K562 (cell line): ENCODE measurements around the gene SCN5A. TPM values are rescaled to one million over a fixed set of nuclear protein-coding genes. Genes with fewer than 3 reads are reported as not detected.

Source experiments
- ATAC-seq: fragments of 200-7000 bp; cut with Tn5 transposase; 3 replicates; pipeline ENCODE4 v1.9.1; 2020; ENCODE audit warnings: moderate library complexity
- BruUV-seq: library from RNA; stranded (reverse); fragments of 400-500 nt; replicated peaks from 2 replicates; lab custom pipeline; 2021; lab: Mats Ljungman, UMichigan
- CTCF ChIA-PET: fragments of 300-600 bp; formaldehyde crosslinking; extraction: SDS; loops from one replicate; lab custom pipeline; 2021; ENCODE audit warnings: low intra/inter-chr PET ratio; lab: Yijun Ruan, JAX
- POLR2A ChIA-PET: fragments of 300-600, 350-650 bp; sonication (Branson Sonifier 250); formaldehyde crosslinking; extraction: SDS; loops from one replicate; lab custom pipeline; 2021; ENCODE audit warnings: antibody characterized with exemption, inconsistent platforms; lab: Yijun Ruan, JAX
- DNase-seq, 4 experiments: peaks; one replicate each; pipeline versions ENCODE4 v3.0.0 to v3.0.0-alpha.2; 2011 to 2018; ENCODE audit warnings: low spot score in 3 of 4, mixed read lengths in 3 of 4; ENCODE audit errors: extremely low read depth in 1 of 4
- FAIRE-seq: peaks from 2 replicates; lab custom pipeline; 2011; peaks lifted over from hg19 to GRCh38; lab: Jason Lieb, UNC
- H2AFZ ChIP-seq: 2 replicates; pipeline ENCODE4 v1.6.0; 2011; ENCODE audit warnings: low read depth, low read length, control low read depth, inconsistent platforms
- H3K27ac ChIP-seq: fragments of 200-600 bp; 3 replicates; pipeline ENCODE4 v1.8.0; 2011; ENCODE audit warnings: low read depth, mild to moderate bottlenecking, control low read depth, inconsistent platforms, low read length, moderate library complexity, mixed read lengths; ENCODE audit errors: extremely low read depth
- H3K27me3 ChIP-seq, 2 experiments: fragments of 300-600 bp in 1 of 2; 2 replicates in 1 of 2; 3 replicates in 1 of 2; pipeline versions ENCODE4 v1.6.0 to v1.8.0; 2011; ENCODE audit warnings: inconsistent platforms in 2 of 2, low read length in 2 of 2, mild to moderate bottlenecking in 1 of 2, mixed read lengths in 1 of 2, moderate library complexity in 1 of 2; ENCODE audit not compliant: control insufficient read depth in 2 of 2, insufficient read depth in 2 of 2
- H3K36me3 ChIP-seq: fragments of 300-600 bp; 3 replicates; pipeline ENCODE4 v1.8.0; 2011; ENCODE audit warnings: mild to moderate bottlenecking, low read length, inconsistent platforms; ENCODE audit not compliant: control insufficient read depth, insufficient read depth
- H3K4me1 ChIP-seq, 2 experiments: fragments of 200-600 bp in 1 of 2; replicated peaks in 1 of 2; 2 replicates in 1 of 2; 3 replicates in 1 of 2; pipeline versions ENCODE4 v1.5.1 to v1.8.0; 2011; ENCODE audit warnings: inconsistent platforms in 2 of 2, low read length in 2 of 2, mild to moderate bottlenecking in 1 of 2, mixed read lengths in 1 of 2, moderate library complexity in 1 of 2; ENCODE audit not compliant: control insufficient read depth in 2 of 2, insufficient read depth in 2 of 2
- H3K4me2 ChIP-seq: 2 replicates; pipeline ENCODE4 v1.6.1; 2011; ENCODE audit warnings: low read length, control low read depth, inconsistent platforms, mixed read lengths; ENCODE audit not compliant: insufficient read depth
- H3K4me3 ChIP-seq: fragments of 200-600 bp; sonication (generic), shearing (Covaris generic); 2 replicates; pipeline ENCODE4 v1.5.1; 2016; ENCODE audit warnings: control low read depth, inconsistent platforms
- H3K79me2 ChIP-seq: fragments of 200-600 bp; 3 replicates; pipeline ENCODE4 v1.8.0; 2011; ENCODE audit warnings: low read length, inconsistent platforms; ENCODE audit not compliant: control insufficient read depth, insufficient read depth
- H3K9ac ChIP-seq, 2 experiments: 2 replicates each; pipeline versions ENCODE4 v1.6.0 to v1.6.1; 2011; ENCODE audit warnings: low read depth in 2 of 2, low read length in 2 of 2, control low read depth in 1 of 2, inconsistent platforms in 1 of 2, mild to moderate bottlenecking in 1 of 2, mixed read lengths in 1 of 2; ENCODE audit not compliant: insufficient read depth in 1 of 2
- H3K9me1 ChIP-seq: one replicate; pipeline ENCODE4 v1.6.0; 2011; ENCODE audit warnings: inconsistent platforms, mild to moderate bottlenecking, low read length, moderate library complexity; ENCODE audit not compliant: control insufficient read depth, insufficient read depth
- H3K9me3 ChIP-seq: replicated peaks from 2 replicates; pipeline ENCODE4 v1.5.1; 2011; ENCODE audit warnings: low read depth, low read length, inconsistent platforms; ENCODE audit not compliant: control insufficient read depth, insufficient read depth
- H4K20me1 ChIP-seq: replicated peaks from 2 replicates; pipeline ENCODE4 v1.6.1; 2011; ENCODE audit warnings: low read length, inconsistent platforms, mixed read lengths; ENCODE audit not compliant: control insufficient read depth, insufficient read depth
- BRCA1 ChIP-seq, 2 experiments: fragments of 450-650 bp in 1 of 2; sonication (generic) in 1 of 2; formaldehyde crosslinking in 1 of 2; IDR thresholded peaks; 2 replicates each; pipeline versions ENCODE4 v1.5.0 to v1.6.1; 2017 to 2020; ENCODE audit warnings: mild to moderate bottlenecking in 1 of 2, missing genetic modification reagents in 1 of 2
- CSDE1 ChIP-seq, 2 experiments: fragments of 450-650 bp; IDR thresholded peaks; 2 replicates each; pipeline ENCODE4 v1.6.1; 2016; ENCODE audit warnings: mild to moderate bottlenecking in 1 of 2
- HMG20A ChIP-seq: fragments of 450-650 bp; formaldehyde crosslinking; conservative IDR thresholded peaks from 2 replicates; pipeline ENCODE4 v1.4.0; 2020; ENCODE audit warnings: mild to moderate bottlenecking, mixed read lengths
- MCM7 ChIP-seq, 2 experiments: fragments of 450-650 bp; IDR thresholded peaks; 2 replicates each; pipeline ENCODE4 v1.6.1; 2016 to 2018
- NFIC ChIP-seq: fragments of 450-650 bp; IDR thresholded peaks from 2 replicates; pipeline ENCODE4 v1.6.1; 2017; ENCODE audit warnings: mild to moderate bottlenecking, inconsistent platforms
- PHB2 ChIP-seq: fragments of 450-650 bp; IDR thresholded peaks from 2 replicates; pipeline ENCODE4 v1.6.1; 2017; ENCODE audit warnings: low read depth
- RAD21 ChIP-seq, 2 experiments: fragments of 250-450 bp in 1 of 2; fragments of 450-650 bp in 1 of 2; sonication (Bioruptor Pico) in 1 of 2; formaldehyde crosslinking in 1 of 2; IDR thresholded peaks in 1 of 2; conservative IDR thresholded peaks in 1 of 2; 2 replicates each; pipeline versions ENCODE4 v1.4.0 to v1.8.0; 2020 to 2022; ENCODE audit warnings: mild to moderate bottlenecking in 2 of 2, moderate library complexity in 1 of 2
- SMAD4 ChIP-seq: fragments of 250-450 bp; sonication (Bioruptor Pico); conservative IDR thresholded peaks from 2 replicates; pipeline ENCODE4 v1.8.0; 2021; ENCODE audit warnings: inconsistent platforms, mild to moderate bottlenecking, moderate library complexity
- TAF1 ChIP-seq: IDR thresholded peaks from 2 replicates; pipeline ENCODE4 v1.6.1; 2011; ENCODE audit warnings: mild to moderate bottlenecking, low read length, moderate library complexity; ENCODE audit not compliant: insufficient read depth, control insufficient read depth, severe bottlenecking; ENCODE audit errors: extremely low read depth
- ZEB2 ChIP-seq: fragments of 450-650 bp; IDR thresholded peaks from 2 replicates; pipeline ENCODE4 v1.6.1; 2016
- ZNF780A ChIP-seq: fragments of 250-450 bp; sonication (Bioruptor Pico); IDR thresholded peaks from 2 replicates; pipeline ENCODE4 v1.5.0; 2021; ENCODE audit warnings: mild to moderate bottlenecking
- WGBS: fragments of 100-300 bp; shearing (Covaris generic); methylation state at CpG from one replicate; pipeline ENCODE4 v1.1.6; 2016; ENCODE audit warnings: low coverage, mixed read lengths; ENCODE audit not compliant: insufficient coverage; ENCODE audit errors: missing lambda C conversion rate; 5-methylcytosine and 5-hydroxymethylcytosine counted together
- in situ Hi-C: fragments of 300-500 bp; cut with MboI; formaldehyde crosslinking; loops from 4 replicates; pipeline ENCODE4 v1.15.0; 2018; ENCODE audit warnings: inconsistent platforms, mixed read lengths
- intact Hi-C: fragments of 100-400 bp; cut with micrococcal nuclease; formaldehyde crosslinking; loops from 2 replicates; pipeline ENCODE4 v1.14.2; 2022
- polyA plus RNA-seq, 8 experiments: library from polyadenylated mRNA; depleted of rRNA in 4 of 8; stranded (reverse) in 5 of 8; unstranded in 3 of 8; fragments of >200 nt; fragmentation: Nextera tagmentation in 2 of 8; fragmentation: Illumina TruSeq in 1 of 8; extraction: Ambion mirVana in 2 of 8; extraction: Trizol in 1 of 8; gene quantifications; 2 replicates each; pipeline versions ENCODE4 v1.2.1 to v1.2.3, GENCODE V29; 2011 to 2014; ENCODE audit warnings: inconsistent platforms in 1 of 8, missing spikeins in 1 of 8
- total RNA-seq, 7 experiments: library from RNA; depleted of rRNA in 6 of 7; stranded (reverse); fragments of >200 nt in 6 of 7; fragmentation: Illumina TruSeq in 2 of 7; extraction: Trizol in 2 of 7; gene quantifications; 2 replicates each; pipeline versions ENCODE4 v1.2.1 to v1.2.3, GENCODE V29; 2011 to 2021; ENCODE audit warnings: low replicate concordance in 1 of 7
- TF ChIP-seq, protein P1 (sequence below): fragments of 150-350 bp; conservative IDR thresholded peaks from 2 replicates; pipeline ENCODE4 v1.6.1; 2014; ENCODE audit warnings: low read length
- TF ChIP-seq, protein P2 (sequence below): fragments of 450-650 bp; IDR thresholded peaks from 2 replicates; pipeline ENCODE4 v1.6.1; 2018; ENCODE audit not compliant: partially characterized antibody
- TF ChIP-seq, protein P3 (sequence below): sonication (generic); formaldehyde crosslinking; IDR thresholded peaks from 2 replicates; pipeline ENCODE4 v1.8.0; 2022; ENCODE audit warnings: missing genetic modification reagents, mild to moderate bottlenecking, moderate library complexity, borderline replicate concordance

The SCN5A gene
- total and polyA plus RNA-seq, 9 of the 15 experiments (the other 6 are each of a cell fraction or from before 2014, with no cell fraction given), result 0.07 to 1.4 (median 0.21) TPM; not detected in 2

DNA sequence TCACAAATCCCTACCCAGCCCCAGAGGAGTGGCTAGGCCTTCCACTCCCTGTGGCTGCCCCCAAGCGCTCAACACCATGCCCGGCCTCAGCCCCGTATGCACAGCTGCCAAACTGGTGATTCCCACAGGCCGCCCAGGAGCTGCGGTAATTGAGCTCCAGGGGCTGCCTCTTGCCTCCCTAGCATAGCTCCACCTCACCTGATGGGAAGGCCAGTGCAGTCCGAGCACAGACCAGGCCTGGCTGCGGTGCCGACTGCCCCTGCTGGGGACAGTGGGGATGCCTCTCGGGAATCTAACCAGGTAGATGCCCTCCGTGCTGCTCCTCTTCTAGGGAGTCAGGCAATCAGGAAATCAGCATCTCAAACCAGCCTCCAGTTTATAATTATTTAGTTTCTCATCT lies 25.9 kb downstream of the SCN5A start:
- Histone ChIP-seq H2AFZ (no peak overlapping the region), H4K20me1 (peaks cover 18% of the 10 kb centered on the region), H3K27ac (no peak overlapping the region), H3K9me1 (peaks cover 4% of the 10 kb centered on the region), H3K9ac (no peak overlapping the region), H3K9me3 (no peaks in the 10 kb centered on the region), H3K27me3 (peaks cover 27 to 82% of the 10 kb centered on the region in 2 experiments; a peak in 4 of 5 replicates), H3K79me2 (no peaks in the 10 kb centered on the region), H3K36me3 (no peaks in the 10 kb centered on the region), H3K4me2 (no peak overlapping the region), H3K4me1 (no peaks in the 10 kb centered on the region), H3K4me3 (no peak overlapping the region)
- FAIRE-seq (no peak), ATAC-seq (peak; percentile 81), DNase-seq (peak; percentile 25 to 44 (median 40))
- in situ Hi-C loops, result no loop called here
- POLR2A ChIA-PET, result interaction anchor here (0.6 to 1.0 kb wide), 3 partner anchors 9 to 11 kb away, joined by 3 to 5 read pairs (median 3); no protein-coding TSS in a partner anchor
- CTCF ChIA-PET, result no interaction called here
- BruUV-seq, result no TSS peak
- WGBS, result 1% methylated on average over 10 of the region's 10 CpGs
- intact Hi-C loops, result no loop called here
- no peak for TF ChIP-seq CSDE1 (IDR thresholded peaks at IDR 0.05)
- TF ChIP-seq BRCA1 (IDR thresholded peaks at IDR 0.05), result no peak
- no peak for TF ChIP-seq BRCA1 (CRISPR knock-in tag; IDR thresholded peaks at IDR 0.05)
- TF ChIP-seq, protein P1, sequence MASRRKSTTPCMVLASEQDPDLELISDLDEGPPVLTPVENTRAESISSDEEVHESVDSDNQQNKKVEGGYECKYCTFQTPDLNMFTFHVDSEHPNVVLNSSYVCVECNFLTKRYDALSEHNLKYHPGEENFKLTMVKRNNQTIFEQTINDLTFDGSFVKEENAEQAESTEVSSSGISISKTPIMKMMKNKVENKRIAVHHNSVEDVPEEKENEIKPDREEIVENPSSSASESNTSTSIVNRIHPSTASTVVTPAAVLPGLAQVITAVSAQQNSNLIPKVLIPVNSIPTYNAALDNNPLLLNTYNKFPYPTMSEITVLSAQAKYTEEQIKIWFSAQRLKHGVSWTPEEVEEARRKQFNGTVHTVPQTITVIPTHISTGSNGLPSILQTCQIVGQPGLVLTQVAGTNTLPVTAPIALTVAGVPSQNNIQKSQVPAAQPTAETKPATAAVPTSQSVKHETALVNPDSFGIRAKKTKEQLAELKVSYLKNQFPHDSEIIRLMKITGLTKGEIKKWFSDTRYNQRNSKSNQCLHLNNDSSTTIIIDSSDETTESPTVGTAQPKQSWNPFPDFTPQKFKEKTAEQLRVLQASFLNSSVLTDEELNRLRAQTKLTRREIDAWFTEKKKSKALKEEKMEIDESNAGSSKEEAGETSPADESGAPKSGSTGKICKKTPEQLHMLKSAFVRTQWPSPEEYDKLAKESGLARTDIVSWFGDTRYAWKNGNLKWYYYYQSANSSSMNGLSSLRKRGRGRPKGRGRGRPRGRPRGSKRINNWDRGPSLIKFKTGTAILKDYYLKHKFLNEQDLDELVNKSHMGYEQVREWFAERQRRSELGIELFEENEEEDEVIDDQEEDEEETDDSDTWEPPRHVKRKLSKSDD, result no peak
- no peak for TF ChIP-seq HMG20A (CRISPR knock-in tag)
- no peak for TF ChIP-seq TAF1
- TF ChIP-seq RAD21 (CRISPR knock-in tag; conservative IDR thresholded peaks at IDR 0.05 in 1 of 2, IDR thresholded peaks at IDR 0.05 in 1 of 2), result peak in 1 of 2 experiments; percentile 35; a peak in 2 of 4 replicates
- TF ChIP-seq MCM7 (IDR thresholded peaks at IDR 0.05), result no peak
- TF ChIP-seq, protein P2, sequence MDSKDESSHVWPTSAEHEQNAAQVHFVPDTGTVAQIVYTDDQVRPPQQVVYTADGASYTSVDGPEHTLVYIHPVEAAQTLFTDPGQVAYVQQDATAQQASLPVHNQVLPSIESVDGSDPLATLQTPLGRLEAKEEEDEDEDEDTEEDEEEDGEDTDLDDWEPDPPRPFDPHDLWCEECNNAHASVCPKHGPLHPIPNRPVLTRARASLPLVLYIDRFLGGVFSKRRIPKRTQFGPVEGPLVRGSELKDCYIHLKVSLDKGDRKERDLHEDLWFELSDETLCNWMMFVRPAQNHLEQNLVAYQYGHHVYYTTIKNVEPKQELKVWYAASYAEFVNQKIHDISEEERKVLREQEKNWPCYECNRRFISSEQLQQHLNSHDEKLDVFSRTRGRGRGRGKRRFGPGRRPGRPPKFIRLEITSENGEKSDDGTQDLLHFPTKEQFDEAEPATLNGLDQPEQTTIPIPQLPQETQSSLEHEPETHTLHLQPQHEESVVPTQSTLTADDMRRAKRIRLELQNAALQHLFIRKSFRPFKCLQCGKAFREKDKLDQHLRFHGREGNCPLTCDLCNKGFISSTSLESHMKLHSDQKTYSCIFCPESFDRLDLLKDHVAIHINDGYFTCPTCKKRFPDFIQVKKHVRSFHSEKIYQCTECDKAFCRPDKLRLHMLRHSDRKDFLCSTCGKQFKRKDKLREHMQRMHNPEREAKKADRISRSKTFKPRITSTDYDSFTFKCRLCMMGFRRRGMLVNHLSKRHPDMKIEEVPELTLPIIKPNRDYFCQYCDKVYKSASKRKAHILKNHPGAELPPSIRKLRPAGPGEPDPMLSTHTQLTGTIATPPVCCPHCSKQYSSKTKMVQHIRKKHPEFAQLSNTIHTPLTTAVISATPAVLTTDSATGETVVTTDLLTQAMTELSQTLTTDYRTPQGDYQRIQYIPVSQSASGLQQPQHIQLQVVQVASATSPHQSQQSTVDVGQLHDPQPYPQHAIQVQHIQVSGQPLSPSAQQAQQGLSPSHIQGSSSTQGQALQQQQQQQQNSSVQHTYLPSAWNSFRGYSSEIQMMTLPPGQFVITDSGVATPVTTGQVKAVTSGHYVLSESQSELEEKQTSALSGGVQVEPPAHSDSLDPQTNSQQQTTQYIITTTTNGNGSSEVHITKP, result no peak
- no peak for TF ChIP-seq PHB2
- no peak for TF ChIP-seq NFIC
- TF ChIP-seq ZEB2, result no peak
- TF ChIP-seq ZNF780A, result no peak
- TF ChIP-seq, protein P3, sequence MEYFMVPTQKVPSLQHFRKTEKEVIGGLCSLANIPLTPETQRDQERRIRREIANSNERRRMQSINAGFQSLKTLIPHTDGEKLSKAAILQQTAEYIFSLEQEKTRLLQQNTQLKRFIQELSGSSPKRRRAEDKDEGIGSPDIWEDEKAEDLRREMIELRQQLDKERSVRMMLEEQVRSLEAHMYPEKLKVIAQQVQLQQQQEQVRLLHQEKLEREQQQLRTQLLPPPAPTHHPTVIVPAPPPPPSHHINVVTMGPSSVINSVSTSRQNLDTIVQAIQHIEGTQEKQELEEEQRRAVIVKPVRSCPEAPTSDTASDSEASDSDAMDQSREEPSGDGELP (CRISPR knock-in tag), result 0 out of 2 replicates have a peak, but pooled peaks have one; percentile 19
- TF ChIP-seq SMAD4 (CRISPR knock-in tag), result no peak
